Measurements from ENCODE around the gene TRIM33. TPM values are rescaled to one million over a fixed set of nuclear protein-coding genes. Genes with fewer than 3 reads are reported as not detected.
"Not testable (repeated sequence)": the region's sequence is repeated elsewhere in the genome, so short reads cannot be mapped to it uniquely, and the experiment has no call there.

Gene TRIM33
- total RNA-seq, 1 donor from 2014 or later, result 72.3 TPM

DNA sequence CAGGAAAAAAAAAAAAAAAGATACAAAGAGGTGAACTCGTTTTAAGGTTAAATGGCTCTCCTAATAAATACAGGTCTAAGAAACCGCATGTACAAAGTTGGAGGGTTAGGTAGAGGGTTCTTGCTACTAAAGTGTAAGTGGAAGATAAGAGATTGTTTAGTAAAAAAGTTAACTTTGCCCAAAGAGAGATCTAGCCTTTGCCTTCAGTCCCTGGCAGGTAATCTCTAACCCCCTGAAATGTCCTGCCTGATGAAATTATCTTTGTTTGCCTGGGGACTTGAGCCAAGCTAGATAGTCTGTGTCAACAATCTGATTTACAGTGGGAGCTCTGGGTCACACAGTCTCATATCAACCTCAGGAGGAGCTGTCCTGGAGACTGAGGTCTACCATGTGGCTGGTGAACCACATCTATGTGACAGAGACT, 57.6 kb downstream of the TRIM33 start:
- Mint-ChIP-seq H3K27ac (no peak overlapping the region), H3K36me3 (peaks cover 44% of the 10 kb centered on the region), H3K27me3 (ENCODE audit: low read depth) (no peaks in the 10 kb centered on the region), H3K4me1 (no peaks in the 10 kb centered on the region), H3K9me3 (peaks cover 3% of the 10 kb centered on the region), H3K4me3 (no peak overlapping the region)
- no peak for DNase-seq (ENCODE audit: low spot score in 2 of 2, unreplicated experiment in 2 of 2)
- TF ChIP-seq CTCF (IDR thresholded peaks at IDR 0.05; ENCODE audit: unreplicated experiment), result no peak

DNA sequence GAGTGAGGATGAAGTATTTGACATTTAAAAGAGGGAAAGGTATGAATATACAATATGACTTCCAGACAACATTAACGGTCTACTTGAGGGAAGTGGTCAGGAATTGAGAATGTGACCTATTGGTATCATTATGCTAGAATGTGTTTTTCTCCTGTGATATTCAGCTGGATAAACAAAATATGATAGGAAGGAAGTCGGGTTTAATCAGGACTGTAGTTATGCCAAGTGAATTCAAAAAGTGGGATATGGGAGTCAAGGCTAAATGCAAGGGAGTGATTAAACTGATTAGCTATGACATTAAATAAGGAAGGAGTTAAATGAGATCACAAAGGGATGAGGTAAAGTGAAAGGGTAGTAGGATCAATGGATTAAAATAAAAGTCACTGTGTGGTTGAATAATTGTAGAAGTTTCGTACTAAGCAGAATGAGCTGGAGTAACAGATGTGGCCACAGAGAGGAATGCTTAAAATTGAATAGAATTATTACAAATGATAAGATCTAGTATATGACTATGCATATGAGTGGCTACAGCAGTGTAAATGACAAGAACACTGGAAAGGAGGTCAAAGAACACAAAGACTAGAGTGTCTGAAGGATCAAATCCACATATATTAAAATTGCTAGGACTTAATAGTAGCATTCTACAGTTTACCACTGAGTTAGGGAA, 62.5 kb downstream of the TRIM33 start:
- Mint-ChIP-seq H3K27ac (no peak overlapping the region), H3K9me3 (peaks cover 3% of the 10 kb centered on the region), H3K36me3 (peaks cover 33% of the 10 kb centered on the region), H3K27me3 (ENCODE audit: low read depth) (no peaks in the 10 kb centered on the region), H3K4me1 (no peaks in the 10 kb centered on the region), H3K4me3 (no peak overlapping the region)
- no peak for DNase-seq (ENCODE audit: low spot score in 2 of 2, unreplicated experiment in 2 of 2)
- no peak for TF ChIP-seq CTCF (IDR thresholded peaks at IDR 0.05; ENCODE audit: unreplicated experiment)

GRCh38 chr1:114446198-114446597, 64.8 kb downstream of the TRIM33 start:
- Mint-ChIP-seq H3K27me3 (ENCODE audit: low read depth) (no peaks in the 10 kb centered on the region), H3K36me3 (peaks cover 33% of the 10 kb centered on the region), H3K9me3 (peaks cover 10% of the 10 kb centered on the region), H3K27ac (no peak overlapping the region), H3K4me3 (no peak overlapping the region), H3K4me1 (no peaks in the 10 kb centered on the region)
- no peak for DNase-seq (ENCODE audit: low spot score in 2 of 2, unreplicated experiment in 2 of 2)
- TF ChIP-seq CTCF (IDR thresholded peaks at IDR 0.05; ENCODE audit: unreplicated experiment), result no peak

DNA sequence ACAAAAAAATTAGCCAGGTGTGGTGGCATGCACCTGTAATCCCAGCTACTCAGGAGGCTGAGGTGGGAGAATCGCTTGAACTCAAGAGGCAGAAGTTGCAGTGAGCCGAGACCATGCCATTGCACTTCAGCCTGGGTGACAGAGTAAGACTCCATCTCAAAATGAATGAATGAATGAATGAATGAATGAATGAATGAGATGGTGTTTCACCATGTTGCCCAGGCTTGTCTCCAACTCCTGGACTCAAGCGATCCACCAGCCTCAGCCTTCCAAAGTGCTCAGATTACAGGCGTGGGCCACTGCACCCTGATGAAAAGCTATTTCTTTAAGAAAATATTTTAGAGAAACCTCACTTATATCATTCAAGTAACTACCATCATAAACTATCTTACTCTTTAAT, 67.8 kb downstream of the TRIM33 start:
- not testable (repeated sequence) for DNase-seq (ENCODE audit: low spot score in 2 of 2, unreplicated experiment in 2 of 2); H3K4me1 Mint-ChIP-seq; H3K27ac Mint-ChIP-seq; H3K27me3 Mint-ChIP-seq (ENCODE audit: low read depth); H3K4me3 Mint-ChIP-seq
- peaks cover 30% of the 10 kb centered on the region for H3K9me3 Mint-ChIP-seq
- peaks cover 44% of the 10 kb centered on the region for H3K36me3 Mint-ChIP-seq

DNA sequence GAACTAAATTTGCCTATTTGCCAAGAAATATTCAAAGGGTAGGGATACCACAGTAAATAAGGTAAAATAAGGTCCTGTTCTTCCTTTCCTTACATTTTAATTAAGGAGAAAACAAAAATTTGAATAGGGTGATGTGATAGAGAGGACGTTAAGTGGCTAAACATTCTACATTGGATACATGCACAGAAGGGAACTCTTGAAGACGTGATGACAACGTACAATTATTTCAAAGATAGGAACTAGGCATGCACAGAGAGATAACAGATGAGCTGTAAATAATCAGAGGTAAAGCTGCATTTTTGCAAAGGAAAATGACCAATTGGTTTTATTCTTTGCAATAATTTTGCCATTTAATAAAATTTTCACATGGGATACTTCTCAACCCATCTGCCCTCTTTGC, 69.7 kb downstream of the TRIM33 start:
- Mint-ChIP-seq H3K27me3 (ENCODE audit: low read depth) (no peaks in the 10 kb centered on the region), H3K27ac (no peak overlapping the region), H3K9me3 (peaks cover 30% of the 10 kb centered on the region), H3K4me1 (peaks cover 4% of the 10 kb centered on the region), H3K4me3 (no peak overlapping the region), H3K36me3 (peaks cover 46% of the 10 kb centered on the region)
- TF ChIP-seq CTCF (IDR thresholded peaks at IDR 0.05; ENCODE audit: unreplicated experiment), result no peak
- DNase-seq (ENCODE audit: low spot score in 2 of 2, unreplicated experiment in 2 of 2), result no peak

GRCh38 chr1:114439369-114439768, 71.6 kb downstream of the TRIM33 start:
- Mint-ChIP-seq H3K4me3 (no peak overlapping the region), H3K27ac (no peak overlapping the region), H3K4me1 (peaks cover 11% of the 10 kb centered on the region)

More at GRCh38 chr1:114439369-114439768, 71.6 kb downstream of the TRIM33 start:
- H3K27me3 Mint-ChIP-seq (ENCODE audit: low read depth), result no peaks in the 10 kb centered on the region
- no peak for DNase-seq (ENCODE audit: low spot score in 2 of 2, unreplicated experiment in 2 of 2)
- no peak for TF ChIP-seq CTCF (IDR thresholded peaks at IDR 0.05; ENCODE audit: unreplicated experiment)
- peaks cover 27% of the 10 kb centered on the region for H3K9me3 Mint-ChIP-seq
- peaks cover 38% of the 10 kb centered on the region for H3K36me3 Mint-ChIP-seq

All from mesothelial cell of epicardium (in vitro differentiated cells).